Smooth muscle cell of bladder (primary cell): ENCODE data around the gene DIPK1C. TPM values are rescaled to one million over a fixed set of nuclear protein-coding genes. Genes with fewer than 3 reads are reported as not detected.

Experiments
- total RNA-seq: library from RNA; depleted of rRNA; stranded (reverse); fragments of >200 nt; gene quantifications from 2 replicates; pipeline ENCODE4 v1.2.3, GENCODE V29; 2014

DIPK1C gene
- not detected in 2 replicates for total RNA-seq

DNA sequence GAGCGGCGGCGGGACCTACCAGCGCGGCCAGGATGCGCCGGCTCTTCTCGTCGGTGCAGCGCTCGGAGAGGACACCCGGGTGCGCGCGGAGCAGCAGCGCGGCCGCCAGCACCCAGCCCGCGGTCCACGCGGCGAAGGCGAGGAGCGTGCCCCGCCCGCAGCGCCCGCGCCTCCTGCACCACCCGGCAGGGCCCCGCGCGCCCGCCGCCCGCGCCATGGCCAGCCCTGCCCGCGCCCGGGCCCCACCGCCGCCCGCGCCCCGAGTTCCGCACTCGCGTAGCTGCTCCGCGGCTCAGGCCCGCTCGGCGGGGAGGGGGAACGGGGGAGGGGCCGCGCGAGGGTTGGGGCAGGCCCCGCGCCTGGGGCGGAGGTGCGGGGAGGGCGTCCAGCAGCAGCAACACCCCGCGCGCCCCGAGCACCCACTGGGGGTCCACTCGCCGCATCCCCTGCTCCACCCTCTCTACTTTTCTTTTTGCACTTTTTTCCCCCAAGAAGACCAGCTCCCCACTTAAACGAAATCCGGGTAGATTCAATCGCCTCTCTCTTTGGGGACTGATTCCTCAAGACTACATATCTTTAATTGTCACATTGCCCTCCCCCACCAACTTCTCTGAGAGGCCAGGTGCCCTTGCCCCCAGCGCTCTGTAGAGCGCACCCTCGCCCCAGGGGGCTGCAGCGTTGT lies at the start of gene DIPK1C:
TSS of gene DIPK1C (minus strand) at position 266 of the 682 bp plus-strand sequence. CDS start at position 217, 49 bp downstream.

DNA sequence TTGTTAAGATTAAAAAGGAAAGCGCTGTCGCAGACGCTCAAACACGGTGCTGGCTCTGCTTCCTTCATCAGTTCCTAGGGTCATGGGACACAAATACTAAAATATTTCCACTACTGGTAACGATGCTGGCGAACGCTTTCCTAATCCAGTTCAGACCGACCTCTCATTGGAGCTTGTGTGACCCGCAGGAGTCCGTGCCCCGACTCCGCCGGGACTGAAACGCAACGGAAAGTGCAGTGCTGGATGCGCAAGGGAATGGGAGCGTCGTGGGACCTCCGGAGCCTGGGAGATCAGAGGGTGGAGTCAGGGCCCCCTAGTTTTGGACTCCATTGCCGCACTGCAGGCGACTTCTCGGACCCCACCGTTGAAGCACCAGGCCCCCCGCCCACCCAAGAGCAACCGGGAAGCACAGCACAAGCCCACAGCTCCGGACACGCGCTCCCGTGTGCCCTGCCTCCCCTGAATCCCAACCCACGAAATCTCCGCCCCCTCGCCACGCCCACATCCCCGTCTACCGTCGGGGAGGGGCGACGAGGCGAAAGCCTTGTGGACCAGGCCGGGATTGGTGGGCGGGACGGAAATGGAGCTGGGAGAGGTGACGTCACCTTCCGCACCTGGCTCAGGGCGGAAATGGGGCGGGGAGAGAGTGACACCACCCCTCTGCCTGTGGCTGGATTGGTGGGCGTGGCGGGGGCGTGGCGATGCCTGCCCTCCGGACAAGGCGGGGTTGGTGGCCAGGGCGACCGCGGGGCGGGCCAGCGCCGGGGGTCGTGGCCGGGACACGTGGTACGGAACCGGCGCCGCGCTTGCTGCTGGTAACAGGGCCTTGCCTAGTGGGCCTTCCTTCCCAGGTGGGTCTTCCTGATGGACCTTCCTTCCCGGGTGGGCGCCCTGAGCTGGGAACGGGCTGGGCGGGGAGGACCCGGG lies 38.7 kb upstream of the DIPK1C start, which contains the start of gene CNDP2:
TSS of gene CNDP2 (plus strand) at position 783 of the 927 bp plus-strand sequence. CDS start 3,611 bp downstream, outside the sequence.

Other genes with a start within 250 kb of the DIPK1C start
- gene CYB5A, start 165.3 kb downstream of the DIPK1C start, total RNA-seq = 154 and 181 TPM in 2 replicates
- gene C18orf63, start 141.5 kb downstream of the DIPK1C start, total RNA-seq = not detected in 2 replicates
- gene CNDP2, start 39.1 kb upstream of the DIPK1C start, total RNA-seq = 39.7 and 57.3 TPM in 2 replicates
- gene CNDP1, start 77.2 kb upstream of the DIPK1C start, total RNA-seq = not detected in 2 replicates
- 11.7 and 17.8 TPM in 2 replicates for gene ZNF407, start 140.6 kb upstream of the DIPK1C start, total RNA-seq